HG02571 (cell line): ENCODE data around the gene FIBCD1.

Experiments used
- ATAC-seq: cut with Tn5 transposase; IDR thresholded peaks from one replicate; pipeline ENCODE4 v1.9.1; 2021; ENCODE audit warnings: mild to moderate bottlenecking, moderate library complexity; ENCODE audit not compliant: unreplicated experiment

Gene FIBCD1

DNA sequence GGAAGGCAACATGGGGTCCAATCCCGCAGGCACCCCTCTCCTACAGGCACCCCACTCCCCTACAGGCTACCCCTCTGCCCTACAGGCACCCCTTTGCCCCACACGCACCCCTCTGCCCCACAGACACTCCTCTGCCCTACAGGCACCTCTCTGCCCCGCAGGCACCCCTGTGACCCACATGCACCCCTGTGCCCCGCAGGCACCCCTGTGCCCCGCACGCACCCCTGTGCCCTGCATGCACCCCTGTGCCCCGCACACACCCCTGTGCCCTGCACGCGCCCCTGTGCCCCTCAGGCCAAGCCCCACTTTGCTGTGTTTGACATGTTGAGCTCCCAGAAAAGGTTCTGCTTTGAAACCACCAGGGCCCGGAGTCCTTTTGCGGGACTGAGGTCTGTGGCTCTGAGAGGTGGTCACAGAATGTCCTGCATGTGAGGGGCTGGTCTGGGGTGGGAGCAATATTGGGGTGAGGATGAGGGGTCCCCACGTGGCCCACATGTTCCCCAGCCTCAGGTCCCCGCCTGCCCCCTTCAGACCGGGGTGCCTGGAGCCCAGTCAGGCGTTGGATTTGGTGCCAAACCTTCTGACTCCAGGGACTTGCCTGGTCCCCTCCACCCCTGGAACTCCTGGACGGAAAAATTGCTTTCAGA, 41.8 kb downstream of the FIBCD1 start:
- ATAC-seq: no peak

DNA sequence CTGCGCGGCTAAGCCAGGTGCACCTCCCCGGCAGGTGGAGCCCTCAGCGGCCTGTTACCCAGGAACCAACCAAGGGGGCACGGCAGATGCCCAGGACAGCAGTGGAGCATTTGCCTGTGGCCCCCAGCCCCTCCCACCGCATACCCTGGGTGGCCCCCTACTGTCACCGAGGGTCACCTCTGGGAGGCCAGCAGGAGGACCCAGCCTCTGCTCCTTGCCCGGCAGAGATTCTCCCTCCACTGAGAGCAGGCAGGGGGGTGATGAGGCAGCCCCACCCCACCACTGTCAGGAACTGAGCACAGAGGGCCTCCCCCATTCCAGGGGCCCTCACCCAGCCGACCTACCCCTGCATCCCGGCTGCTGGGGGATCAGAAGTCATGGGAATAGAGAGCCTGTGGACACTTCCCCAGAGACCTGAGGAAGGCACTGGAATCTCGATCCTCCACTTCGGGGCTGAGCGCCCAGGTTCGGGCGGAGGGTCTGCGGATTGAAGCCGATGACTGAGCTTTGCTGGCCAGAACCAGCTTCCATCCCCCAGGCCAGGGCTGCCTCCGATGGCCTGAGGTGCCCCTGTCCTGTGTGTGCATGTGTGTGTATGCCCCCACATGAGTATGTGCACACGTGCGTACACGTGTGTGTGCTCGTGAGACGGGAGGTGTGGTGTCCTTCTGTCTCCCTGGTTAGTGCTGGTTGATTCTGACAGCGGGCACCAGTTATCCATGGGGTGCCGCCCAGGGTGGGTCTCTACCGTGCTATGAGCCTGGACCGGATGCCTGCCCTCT, 42.6 kb downstream of the FIBCD1 start, which contains the start of gene QRFP:
QRFP (minus strand) TSS at position 580 of the 782 bp plus-strand sequence. CDS start 2,974 bp downstream, outside the sequence.
- no peak for ATAC-seq

DNA sequence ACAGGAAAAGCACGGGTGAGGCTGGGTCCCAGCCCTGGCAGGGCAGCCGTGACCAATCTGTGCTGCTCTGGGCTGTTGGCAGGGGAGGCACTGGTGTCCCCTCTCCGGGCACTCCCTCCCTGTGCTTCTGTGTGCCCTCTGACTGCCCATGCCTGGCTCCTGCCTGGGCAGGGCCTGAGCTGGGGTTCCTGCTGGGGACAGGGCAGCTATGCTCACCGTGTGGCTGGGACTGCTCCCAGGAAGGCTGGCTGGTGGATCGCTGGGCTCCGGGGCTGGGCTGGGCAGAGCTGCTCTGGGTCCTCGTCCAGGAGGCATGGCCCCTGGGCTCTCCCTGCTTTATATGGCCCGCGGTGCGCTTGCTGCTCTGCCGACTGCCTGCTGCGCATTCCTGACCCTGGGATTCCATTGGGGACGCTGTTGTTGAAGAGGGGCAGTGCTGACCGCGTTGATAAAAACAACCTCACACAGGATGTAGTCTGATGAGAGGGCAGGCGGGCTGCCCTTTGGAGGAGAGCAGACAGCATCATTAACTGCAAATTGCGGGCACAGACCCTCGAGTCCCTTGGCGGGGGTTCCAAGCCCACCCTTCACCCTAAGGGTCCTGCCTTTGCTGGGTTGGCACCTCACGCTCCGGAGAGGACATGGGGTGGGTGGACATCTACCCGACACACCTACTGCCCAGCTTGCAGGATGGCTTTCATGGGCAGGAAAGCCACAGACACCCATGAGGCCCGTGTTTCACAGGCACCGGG, 43.4 kb downstream of the FIBCD1 start:
- ATAC-seq: no peak

- ATAC-seq: no peak
These were observed 44.0 kb downstream of the FIBCD1 start for GRCh38 chr9:130895038-130895437.

DNA sequence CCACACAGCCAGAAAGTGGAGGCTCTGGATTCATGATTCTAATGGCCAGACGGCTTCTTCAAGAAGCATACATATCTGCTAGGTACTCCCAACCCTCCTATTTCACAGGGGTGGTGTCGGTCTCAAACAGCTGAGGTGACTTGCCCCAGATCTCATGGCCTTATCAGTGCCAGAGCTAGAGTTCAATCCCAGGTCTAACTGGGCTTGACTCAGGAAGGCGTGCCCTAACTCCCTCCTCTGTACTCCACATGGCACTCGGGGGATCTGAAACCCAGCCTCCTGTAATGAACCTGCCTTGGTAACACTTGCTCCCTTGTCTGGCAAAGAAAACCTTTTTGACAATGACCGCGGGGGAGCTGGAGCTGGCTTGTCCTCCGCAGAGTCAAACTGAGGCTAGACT, 44.5 kb downstream of the FIBCD1 start:
- ATAC-seq: no peak

DNA sequence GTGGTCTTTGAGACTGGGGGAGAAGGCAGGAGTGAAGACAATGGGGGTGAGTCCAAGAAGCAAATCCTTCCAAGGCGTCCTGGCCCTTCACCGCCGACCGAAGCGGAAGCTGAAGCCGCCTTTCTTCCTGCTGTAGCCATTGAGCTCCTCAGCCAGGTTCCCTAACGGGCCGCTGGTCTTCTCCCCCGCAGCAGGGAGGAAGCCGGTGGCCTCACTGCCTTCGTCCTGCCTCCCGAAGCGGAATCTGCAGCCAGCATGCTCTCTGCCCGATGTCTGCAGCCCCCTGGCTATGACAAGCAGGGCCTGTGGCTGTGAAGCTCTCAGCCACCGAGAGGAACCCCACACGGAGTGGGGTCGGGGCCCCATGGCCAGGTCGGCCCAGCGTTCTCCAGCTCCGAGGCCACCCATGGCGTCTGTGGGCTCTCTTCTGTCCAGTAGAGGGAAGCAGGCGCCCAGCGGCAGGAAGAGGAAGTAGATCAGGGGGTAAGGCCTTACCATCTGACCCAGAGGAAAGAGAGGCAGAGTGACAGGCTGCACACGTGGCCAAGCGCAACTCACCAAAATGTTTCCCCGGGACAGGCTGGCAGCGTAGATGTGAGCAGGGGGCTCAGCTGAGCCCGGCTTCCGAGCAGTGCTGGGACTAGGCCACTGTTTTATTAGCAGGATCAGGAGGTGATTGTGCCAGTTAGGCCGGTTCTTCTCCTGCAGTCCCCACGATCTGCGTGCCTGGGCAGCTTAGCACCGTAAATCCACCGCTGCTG, 45.5 kb downstream of the FIBCD1 start:
- ATAC-seq: no peak

DNA sequence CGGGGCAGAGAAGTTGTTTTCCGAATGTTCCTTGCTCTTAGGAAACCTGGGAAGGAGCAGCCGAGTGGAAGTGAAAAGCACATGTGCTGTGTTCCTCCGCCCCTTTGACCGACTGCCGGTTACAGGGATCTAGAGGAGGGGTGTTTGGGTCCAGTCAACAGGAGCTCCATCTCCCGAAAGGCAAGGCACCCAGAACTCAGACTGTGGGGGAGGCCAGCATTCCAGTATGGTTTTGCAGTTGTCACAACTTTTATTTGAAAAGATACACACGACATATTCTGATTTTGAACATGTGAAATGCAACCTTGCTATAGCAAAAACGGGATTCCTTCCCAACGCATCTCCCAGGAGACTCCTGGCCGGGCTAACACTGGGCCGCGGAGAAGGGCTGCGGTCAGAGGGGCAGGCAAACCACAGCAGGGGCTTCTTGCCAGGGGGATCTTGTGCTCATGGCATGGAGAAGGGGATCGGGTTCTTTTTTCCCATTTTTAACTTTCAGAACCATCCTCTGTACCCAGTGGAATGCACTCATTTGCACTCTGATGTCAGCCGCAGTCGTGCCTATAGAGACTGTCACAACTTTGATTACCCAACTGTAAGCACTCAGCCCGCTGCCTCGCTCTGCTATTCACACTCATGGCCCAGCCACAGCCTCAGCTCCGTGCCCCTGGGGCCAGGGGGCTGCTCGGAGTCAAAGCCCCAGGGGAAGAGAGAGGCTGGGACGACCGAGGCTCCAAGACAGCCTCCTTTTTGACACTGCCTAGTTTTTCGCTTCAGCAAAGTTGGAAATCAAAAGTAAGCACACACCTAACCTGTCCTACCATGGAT, 46.4 kb downstream of the FIBCD1 start:
- ATAC-seq: no peak

DNA sequence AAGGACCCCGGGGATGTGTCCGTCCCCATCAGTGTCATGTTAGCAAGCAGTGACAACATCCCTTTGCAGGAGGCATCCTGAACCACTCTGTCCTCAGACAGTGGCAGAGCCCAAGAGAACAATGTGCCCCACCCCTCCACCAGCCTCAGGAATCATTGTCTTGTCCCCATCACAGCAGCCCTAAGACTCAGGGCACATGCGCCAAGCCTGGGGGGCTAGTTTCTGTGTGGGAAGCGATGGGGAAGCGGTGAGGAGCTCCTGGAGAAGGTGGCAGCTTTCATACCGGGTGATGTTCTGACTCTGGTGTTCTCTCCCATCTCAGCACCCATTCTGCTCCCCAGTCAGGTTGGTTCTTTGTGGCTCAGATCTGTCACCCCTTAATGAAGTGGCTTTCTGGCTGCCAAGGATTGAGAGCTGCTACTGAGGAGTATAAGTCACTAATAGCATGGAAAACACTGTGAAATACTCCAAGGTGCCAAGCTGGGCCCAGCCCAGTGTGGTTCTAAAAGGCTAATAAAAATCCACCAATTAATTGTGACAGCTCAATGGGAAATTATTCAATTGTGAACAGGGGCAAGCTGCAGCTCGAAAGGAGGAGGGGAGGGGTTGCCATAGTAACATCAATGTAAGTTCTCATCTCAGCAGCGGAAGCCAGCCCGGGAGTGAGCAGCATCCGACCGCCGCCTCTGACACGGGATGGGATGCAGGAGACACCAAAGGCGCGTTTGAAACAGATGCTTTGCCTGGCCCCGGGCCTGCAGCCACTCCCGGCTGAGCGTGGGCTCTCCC, 47.2 kb downstream of the FIBCD1 start:
- ATAC-seq: no peak

- ATAC-seq: no peak
These were observed 48.0 kb downstream of the FIBCD1 start for GRCh38 chr9:130890870-130891687.

GRCh38 chr9:130890124-130890523, 48.9 kb downstream of the FIBCD1 start:
- no peak for ATAC-seq

GRCh38 chr9:130888146-130888885, 50.7 kb downstream of the FIBCD1 start:
- no peak for ATAC-seq

DNA sequence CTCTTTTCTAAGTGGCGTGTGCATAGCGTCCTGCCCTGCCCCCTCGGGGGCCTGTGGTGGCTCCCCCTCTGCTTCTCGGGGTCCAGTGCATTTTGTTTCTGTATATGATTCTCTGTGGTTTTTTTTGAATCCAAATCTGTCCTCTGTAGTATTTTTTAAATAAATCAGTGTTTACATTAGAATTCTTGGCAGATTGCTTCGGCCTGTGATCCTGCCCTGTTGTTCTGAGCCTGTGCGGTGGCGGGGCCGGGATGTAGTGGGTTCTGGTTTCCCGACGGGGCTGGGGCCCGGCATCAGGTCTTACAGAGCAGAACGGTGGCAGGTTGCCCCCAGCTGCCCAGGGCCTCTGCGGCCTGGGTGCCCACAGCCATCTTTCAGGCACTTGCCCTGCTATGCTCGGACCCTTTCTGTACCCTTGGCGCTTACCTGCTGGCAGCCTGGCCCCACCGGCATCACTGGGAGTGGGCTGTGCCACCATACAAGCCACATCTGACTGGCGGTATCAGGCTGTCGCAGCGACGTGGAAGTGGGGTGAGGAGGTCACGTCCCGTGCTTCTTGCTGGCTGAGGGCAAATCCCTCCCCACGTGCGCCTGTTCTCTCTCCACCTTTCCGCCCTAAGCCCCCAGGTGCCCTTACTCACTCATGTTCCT, 51.4 kb downstream of the FIBCD1 start:
- ATAC-seq: no peak

- ATAC-seq: no peak
These were observed 52.1 kb downstream of the FIBCD1 start for GRCh38 chr9:130886981-130887380.

DNA sequence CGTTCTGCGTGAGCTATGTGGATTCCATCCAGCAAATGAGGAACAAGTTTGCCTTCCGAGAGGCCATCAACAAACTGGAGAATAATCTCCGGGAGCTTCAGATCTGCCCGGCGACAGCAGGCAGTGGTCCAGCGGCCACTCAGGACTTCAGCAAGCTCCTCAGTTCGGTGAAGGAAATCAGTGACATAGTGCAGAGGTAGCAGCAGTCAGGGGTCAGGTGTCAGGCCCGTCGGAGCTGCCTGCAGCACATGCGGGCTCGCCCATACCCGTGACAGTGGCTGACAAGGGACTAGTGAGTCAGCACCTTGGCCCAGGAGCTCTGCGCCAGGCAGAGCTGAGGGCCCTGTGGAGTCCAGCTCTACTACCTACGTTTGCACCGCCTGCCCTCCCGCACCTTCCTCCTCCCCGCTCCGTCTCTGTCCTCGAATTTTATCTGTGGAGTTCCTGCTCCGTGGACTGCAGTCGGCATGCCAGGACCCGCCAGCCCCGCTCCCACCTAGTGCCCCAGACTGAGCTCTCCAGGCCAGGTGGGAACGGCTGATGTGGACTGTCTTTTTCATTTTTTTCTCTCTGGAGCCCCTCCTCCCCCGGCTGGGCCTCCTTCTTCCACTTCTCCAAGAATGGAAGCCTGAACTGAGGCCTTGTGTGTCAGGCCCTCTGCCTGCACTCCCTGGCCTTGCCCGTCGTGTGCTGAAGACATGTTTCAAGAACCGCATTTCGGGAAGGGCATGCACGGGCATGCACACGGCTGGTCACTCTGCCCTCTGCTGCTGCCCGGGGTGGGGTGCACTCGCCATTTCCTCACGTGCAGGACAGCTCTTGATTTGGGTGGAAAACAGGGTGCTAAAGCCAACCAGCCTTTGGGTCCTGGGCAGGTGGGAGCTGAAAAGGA, 53.3 kb downstream of the FIBCD1 start:
- no peak for ATAC-seq

DNA sequence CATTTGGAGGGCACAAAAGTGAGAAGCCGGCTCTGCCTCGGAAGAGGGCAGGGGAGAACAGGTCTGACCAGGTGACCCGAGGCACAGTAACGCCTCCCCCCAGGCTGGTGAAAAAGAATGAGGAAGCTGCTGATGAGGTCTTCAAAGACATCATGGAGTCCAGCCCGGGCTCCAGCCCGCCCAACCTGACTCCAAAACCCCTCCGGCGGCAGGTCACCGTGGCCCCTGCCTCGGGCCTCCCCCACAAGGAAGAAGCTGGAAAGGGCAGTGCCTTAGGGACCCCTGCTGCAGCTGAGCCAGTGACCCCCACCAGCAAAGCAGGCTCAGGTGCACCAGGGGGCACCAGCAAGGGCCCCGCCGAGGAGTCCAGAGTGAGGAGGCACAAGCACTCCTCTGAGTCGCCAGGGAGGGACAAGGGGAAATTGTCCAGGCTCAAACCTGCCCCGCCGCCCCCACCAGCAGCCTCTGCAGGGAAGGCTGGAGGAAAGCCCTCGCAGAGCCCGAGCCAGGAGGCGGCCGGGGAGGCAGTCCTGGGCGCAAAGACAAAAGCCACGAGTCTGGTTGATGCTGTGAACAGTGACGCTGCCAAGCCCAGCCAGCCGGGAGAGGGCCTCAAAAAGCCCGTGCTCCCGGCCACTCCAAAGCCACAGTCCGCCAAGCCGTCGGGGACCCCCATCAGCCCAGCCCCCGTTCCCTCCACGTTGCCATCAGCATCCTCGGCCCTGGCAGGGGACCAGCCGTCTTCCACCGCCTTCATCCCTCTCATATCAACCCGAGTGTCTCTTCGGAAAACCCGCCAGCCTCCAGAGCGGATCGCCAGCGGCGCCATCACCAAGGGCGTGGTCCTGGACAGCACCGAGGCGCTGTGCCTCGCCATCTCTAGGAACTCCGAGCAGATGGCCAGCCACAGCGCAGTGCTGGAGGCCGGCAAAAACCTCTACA, 54.2 kb downstream of the FIBCD1 start:
- no peak for ATAC-seq
